GM13977 (cell line): Measurements from ENCODE around the gene ARHGAP10.

Experiments
- DNase-seq: peaks from one replicate; pipeline ENCODE4 v3.0.0; 2012; ENCODE audit warnings: low spot score
- CTCF ChIP-seq: IDR thresholded peaks from 2 replicates; pipeline ENCODE4 v1.5.1; 2012; ENCODE audit warnings: mild to moderate bottlenecking, control low read depth; ENCODE audit not compliant: insufficient read depth; ENCODE audit errors: extremely low read depth, missing control alignments
- in situ Hi-C: fragments of 300-500 bp; cut with MboI; formaldehyde crosslinking; loops from one replicate; pipeline ENCODE4 v1.12.0; 2022; ENCODE audit warnings: low sequenced_read_pairs, low pct_unique_long_range_greater_than_20kb, mixed read lengths, inconsistent platforms; ENCODE audit not compliant: unreplicated experiment

Gene ARHGAP10

GRCh38 chr4:148118179-148118578, 386.3 kb downstream of the ARHGAP10 start:
- no peak for DNase-seq

GRCh38 chr4:148118633-148119032, 386.7 kb downstream of the ARHGAP10 start:
- DNase-seq, result no peak
- TF ChIP-seq CTCF, result no peak
- in situ Hi-C loops, result no loop called here

More at GRCh38 chr4:148118179-148118578, 386.3 kb downstream of the ARHGAP10 start:
- no peak for TF ChIP-seq CTCF
- in situ Hi-C loops, result no loop called here

DNA sequence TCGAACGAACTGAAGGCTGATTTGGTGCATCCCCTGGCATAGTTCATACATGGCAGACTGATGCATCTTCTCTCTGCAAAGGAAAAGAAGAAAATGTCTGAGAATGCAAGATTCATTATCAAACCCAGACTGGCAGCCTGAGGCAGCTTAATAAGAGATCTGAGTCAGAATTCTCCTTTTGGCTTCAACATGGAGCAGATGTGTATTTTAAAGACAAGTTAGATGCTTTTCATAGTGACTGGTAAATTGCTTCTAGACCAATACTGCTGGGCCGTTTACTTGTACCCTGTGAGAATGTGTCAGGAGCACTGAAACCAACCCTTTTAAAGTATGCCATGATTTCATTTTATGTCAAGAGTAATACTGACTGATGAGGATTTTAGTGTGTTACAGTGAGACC, 388.3 kb downstream of the ARHGAP10 start:
- in situ Hi-C loops, result no loop called here
- DNase-seq, result no peak
- TF ChIP-seq CTCF, result no peak
